SU-DHL-6 (cell line): Measurements from ENCODE around the gene SIK3.

Experiments
- CTCF ChIP-seq: fragments of 200-600 bp; sonication (generic); IDR thresholded peaks from one replicate; pipeline ENCODE4 v1.5.1; 2017; ENCODE audit warnings: antibody characterized with exemption, mild to moderate bottlenecking, low read length, moderate library complexity; ENCODE audit not compliant: insufficient read depth, poor library complexity, severe bottlenecking
- EZH2phosphoT487 ChIP-seq: fragments of 200-600 bp; sonication (generic), shearing (Covaris generic); conservative IDR thresholded peaks from 2 replicates; pipeline ENCODE4 v1.6.1; 2018; ENCODE audit warnings: mild to moderate bottlenecking, antibody characterized with exemption, low read length, moderate library complexity, mixed read lengths

GRCh38 chr11:117058761-117059261 is 39.4 kb downstream of the SIK3 start:
- TF ChIP-seq CTCF, result no peak
- TF ChIP-seq EZH2phosphoT487, result no peak
